GOT3 (cell line): ENCODE results near the gene EYS.

Source experiments
- DNase-seq: peaks from one replicate; lab custom pipeline; 2025; ENCODE audit warnings: mixed read lengths; lab: John Stamatoyannopoulos, UW

The EYS gene

GRCh38 chr6:65221153-65221552 is 485.9 kb downstream of the EYS start:
- no peak for DNase-seq

- DNase-seq = no peak
These were observed 504.3 kb downstream of the EYS start for GRCh38 chr6:65202738-65203137.

GRCh38 chr6:65199683-65200082 is 507.3 kb downstream of the EYS start:
- DNase-seq = no peak

- DNase-seq = no peak
These were observed 507.9 kb downstream of the EYS start for GRCh38 chr6:65199121-65199520.

- DNase-seq = no peak
These were observed 515.6 kb downstream of the EYS start for GRCh38 chr6:65191471-65191870.

GRCh38 chr6:65189236-65189881 is 517.7 kb downstream of the EYS start:
- no peak for DNase-seq

GRCh38 chr6:65186826-65187225 is 520.2 kb downstream of the EYS start:
- DNase-seq = no peak

- no peak for DNase-seq
These were observed 524.3 kb downstream of the EYS start for GRCh38 chr6:65182681-65183080.

GRCh38 chr6:65170273-65170672 is 536.8 kb downstream of the EYS start:
- DNase-seq = no peak

GRCh38 chr6:65161661-65162060 is 545.4 kb downstream of the EYS start:
- no peak for DNase-seq

- no peak for DNase-seq
These were observed 550.0 kb downstream of the EYS start for GRCh38 chr6:65157025-65157424.

- DNase-seq = no peak
These were observed 551.9 kb downstream of the EYS start for GRCh38 chr6:65155083-65155482.

- no peak for DNase-seq
These were observed 557.2 kb downstream of the EYS start for GRCh38 chr6:65149841-65150240.

- no peak for DNase-seq
These were observed 558.2 kb downstream of the EYS start for GRCh38 chr6:65148839-65149238.

GRCh38 chr6:65135567-65135966 is 571.5 kb downstream of the EYS start:
- no peak for DNase-seq

GRCh38 chr6:65126667-65127066 is 580.4 kb downstream of the EYS start:
- no peak for DNase-seq

- no peak for DNase-seq
These were observed 583.5 kb downstream of the EYS start for GRCh38 chr6:65123521-65123920.

GRCh38 chr6:65117817-65118409 is 589.1 kb downstream of the EYS start:
- DNase-seq = no peak

GRCh38 chr6:65116326-65116725 is 590.7 kb downstream of the EYS start:
- DNase-seq = no peak

- no peak for DNase-seq
These were observed 593.4 kb downstream of the EYS start for GRCh38 chr6:65113581-65113980.

GRCh38 chr6:65112435-65112834 is 594.6 kb downstream of the EYS start:
- no peak for DNase-seq

- DNase-seq = no peak
These were observed 597.0 kb downstream of the EYS start for GRCh38 chr6:65110031-65110430.

- no peak for DNase-seq
These were observed 608.7 kb downstream of the EYS start for GRCh38 chr6:65098349-65098748.

GRCh38 chr6:65091561-65091960 is 615.5 kb downstream of the EYS start:
- no peak for DNase-seq
